ENCODE measurements around the gene QSOX2.
"Not testable (repeated sequence)": the region's sequence is repeated elsewhere in the genome, so short reads cannot be mapped to it uniquely, and the experiment has no call there.

The QSOX2 gene

DNA sequence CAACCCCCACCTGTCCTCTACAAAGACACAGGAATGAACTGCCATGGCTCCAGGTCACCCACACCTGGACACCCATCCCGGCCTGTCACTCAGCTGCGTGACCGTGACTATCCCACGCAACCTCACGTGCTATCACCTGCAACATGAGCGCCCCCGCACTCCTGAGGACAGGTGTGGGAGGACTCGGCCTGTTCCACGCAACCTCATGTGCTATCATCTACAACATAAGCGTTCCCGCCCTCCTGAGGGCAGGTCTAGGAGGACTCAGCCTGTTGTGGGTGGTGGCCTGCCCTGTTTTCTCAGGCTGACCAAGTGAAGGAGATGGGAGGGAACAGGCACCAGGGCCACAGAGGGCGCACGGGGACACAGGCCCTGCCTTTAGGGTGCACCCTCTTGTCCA is 4.1 kb downstream of the QSOX2 start:
- peak overlapping the region; percentile 33 for H3K4me3 Mint-ChIP-seq
- peaks cover 82% of the 10 kb centered on the region for H3K4me1 Mint-ChIP-seq
- no peaks in the 10 kb centered on the region for H3K9me3 Mint-ChIP-seq
- peak overlapping the region; percentile 93 for H3K27ac Mint-ChIP-seq
- no peaks in the 10 kb centered on the region for H3K27me3 Mint-ChIP-seq
- ATAC-seq, result no peak
- H3K36me3 Mint-ChIP-seq, result peaks cover 30% of the 10 kb centered on the region

DNA sequence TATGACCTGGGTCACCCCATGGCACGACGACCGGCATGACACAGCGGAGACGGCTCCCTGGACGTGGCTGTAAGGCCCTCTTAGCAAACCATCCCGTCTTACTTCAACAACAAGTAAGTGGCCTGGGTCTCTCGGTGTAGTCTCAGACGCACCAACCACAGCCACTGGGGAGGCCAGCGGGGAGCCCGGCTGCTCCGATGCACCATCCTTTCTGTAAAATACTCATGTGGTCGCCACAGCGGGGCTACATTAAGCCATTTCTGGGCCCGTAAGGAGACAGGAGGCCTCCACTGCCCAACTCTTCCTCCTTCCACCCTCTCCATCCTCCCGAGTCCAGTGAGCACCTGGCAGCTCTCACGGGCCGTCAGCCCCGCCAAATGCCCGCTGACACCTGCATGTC is 4.7 kb downstream of the QSOX2 start:
- ATAC-seq, result no peak
- peaks cover 36% of the 10 kb centered on the region for H3K36me3 Mint-ChIP-seq
- no peaks in the 10 kb centered on the region for H3K9me3 Mint-ChIP-seq
- no peaks in the 10 kb centered on the region for H3K27me3 Mint-ChIP-seq
- peak overlapping the region; percentile 33 for H3K4me3 Mint-ChIP-seq
- H3K27ac Mint-ChIP-seq, result peak overlapping the region; percentile 93
- peaks cover 80% of the 10 kb centered on the region for H3K4me1 Mint-ChIP-seq

DNA sequence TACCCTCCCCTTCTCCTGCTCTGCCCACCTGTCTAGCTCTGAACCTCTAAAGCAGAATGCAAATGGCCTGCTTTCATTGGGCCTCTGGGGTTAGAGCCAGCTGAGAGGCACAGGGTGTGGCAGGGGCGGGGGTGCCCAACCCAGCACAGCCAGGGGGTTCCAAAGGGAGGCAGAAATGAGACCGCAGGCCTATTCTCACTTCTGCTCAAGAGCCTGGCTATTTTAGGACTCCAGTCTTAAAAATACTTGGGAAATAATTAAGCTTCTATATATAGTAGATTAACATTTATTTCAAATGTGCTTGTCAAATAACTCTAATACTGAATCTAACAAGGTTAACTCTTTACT is 5.7 kb downstream of the QSOX2 start:
- Mint-ChIP-seq H3K27me3 (no peaks in the 10 kb centered on the region), H3K36me3 (peaks cover 46% of the 10 kb centered on the region), H3K4me3 (peak overlapping the region; percentile 65), H3K27ac (peak overlapping the region; percentile 73), H3K9me3 (no peaks in the 10 kb centered on the region), H3K4me1 (peaks cover 81% of the 10 kb centered on the region)
- peak; percentile 90 for ATAC-seq

DNA sequence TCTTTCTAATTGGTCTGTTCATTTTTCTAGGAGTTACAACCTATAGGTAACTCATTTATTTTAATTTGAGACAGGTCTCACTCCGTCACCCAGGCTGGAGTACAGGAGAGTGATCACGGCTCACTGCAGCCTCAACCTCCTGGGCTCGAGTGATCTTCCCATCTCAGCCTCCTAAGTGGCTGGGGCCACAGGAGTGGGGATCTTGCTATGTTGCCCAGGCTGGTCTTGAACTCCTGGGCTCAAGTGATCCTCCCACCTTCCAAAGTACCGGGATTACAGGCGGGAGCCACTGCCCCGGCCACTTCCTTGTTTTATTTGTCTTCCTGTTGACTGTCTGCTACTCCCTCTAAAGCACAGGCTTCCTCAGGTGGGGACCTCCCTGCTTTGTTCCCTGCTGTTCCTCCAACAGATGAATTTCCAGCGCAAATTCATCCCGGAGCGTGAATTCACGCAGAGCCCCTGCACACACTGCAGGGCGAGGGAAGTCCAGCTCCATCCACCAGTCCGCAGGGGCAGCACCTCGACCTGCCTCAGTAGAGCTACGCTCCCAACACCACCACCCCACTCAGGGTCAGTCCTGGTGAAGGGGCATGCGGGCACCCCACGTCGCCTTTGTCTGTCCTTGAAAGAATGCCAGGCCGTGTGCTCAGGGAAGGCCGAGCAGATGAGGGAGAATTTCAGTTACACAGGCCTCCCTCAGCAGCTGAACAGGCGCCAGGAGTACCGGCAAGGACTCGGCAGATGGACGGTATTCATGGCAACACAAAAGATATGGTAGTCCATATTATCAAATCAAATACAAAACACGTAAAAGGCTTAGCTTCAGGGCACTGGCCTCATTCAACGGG is 6.3 kb downstream of the QSOX2 start:
- Mint-ChIP-seq H3K36me3 (peaks cover 52% of the 10 kb centered on the region), H3K4me3 (peak overlapping the region; percentile 65), H3K4me1 (peaks cover 81% of the 10 kb centered on the region), H3K27ac (peak overlapping the region; percentile 73), H3K9me3 (no peaks in the 10 kb centered on the region), H3K27me3 (no peaks in the 10 kb centered on the region)
- ATAC-seq, result no peak

DNA sequence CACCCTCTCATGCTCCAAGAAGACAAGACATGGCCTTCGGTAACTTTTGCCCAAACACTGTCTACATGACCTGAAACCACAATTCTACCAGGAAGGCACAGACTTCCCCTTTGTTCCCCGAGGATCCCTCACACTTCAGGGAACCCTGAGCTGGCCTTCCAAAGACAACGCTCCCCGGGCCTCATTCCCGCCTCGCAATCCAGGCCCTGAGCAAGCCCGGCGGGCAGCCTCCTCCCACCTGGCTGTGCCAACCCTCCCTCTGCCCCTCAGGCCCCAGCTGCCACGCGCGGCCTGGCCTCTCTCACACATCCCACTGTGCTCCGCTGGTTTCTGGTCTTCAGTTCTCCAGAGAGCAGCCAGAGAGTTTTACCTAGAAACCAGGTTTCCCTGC is 7.3 kb downstream of the QSOX2 start:
- H3K4me1 Mint-ChIP-seq, result peaks cover 81% of the 10 kb centered on the region
- peak overlapping the region; percentile 65 for H3K4me3 Mint-ChIP-seq
- H3K9me3 Mint-ChIP-seq, result no peaks in the 10 kb centered on the region
- H3K36me3 Mint-ChIP-seq, result peaks cover 58% of the 10 kb centered on the region
- no peak for ATAC-seq
- H3K27ac Mint-ChIP-seq, result peak overlapping the region; percentile 73
- no peaks in the 10 kb centered on the region for H3K27me3 Mint-ChIP-seq

DNA sequence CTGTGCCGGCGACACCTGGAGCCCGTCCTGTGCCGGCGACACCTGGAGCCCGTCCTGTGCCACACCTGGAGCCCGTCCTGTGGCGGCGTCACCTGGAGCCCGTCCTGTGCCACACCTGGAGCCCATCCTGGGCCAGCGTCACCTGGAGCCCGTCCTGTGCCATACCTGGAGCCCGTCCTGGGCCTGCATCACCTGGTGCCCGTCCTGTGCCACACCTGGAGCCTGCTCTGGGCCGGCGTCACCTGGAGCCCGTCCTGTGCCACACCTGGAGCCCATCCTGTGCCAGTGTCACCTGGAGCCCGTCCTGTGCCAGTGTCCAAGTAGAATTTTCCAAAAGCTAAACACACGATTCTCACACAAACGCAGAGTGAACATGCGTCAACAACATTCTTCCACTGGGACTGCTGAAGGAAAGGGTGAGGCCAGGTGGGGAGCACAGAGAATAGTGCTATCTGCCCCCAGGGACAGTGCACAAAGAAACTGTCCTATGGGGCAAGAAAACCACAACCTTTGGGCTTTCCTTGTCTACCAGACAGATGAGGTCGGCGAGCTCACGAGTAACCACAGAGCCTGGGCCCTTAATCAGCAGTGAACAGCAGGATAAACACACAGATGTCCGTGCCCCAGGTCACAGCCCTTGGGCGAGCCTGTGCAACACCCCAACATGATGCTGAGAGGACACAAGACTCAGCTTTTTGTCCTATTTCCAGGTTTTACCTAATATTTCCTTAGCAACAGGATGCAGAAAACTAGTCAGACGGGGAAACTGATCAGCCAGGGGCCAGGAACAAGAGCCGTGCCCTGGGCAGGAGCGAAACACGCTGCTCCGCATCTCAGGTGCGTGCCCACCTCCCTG is 7.9 kb downstream of the QSOX2 start:
- Mint-ChIP-seq H3K4me3 (peak overlapping the region; percentile 65), H3K36me3 (peaks cover 58% of the 10 kb centered on the region), H3K27me3 (no peaks in the 10 kb centered on the region), H3K9me3 (no peaks in the 10 kb centered on the region), H3K4me1 (peaks cover 81% of the 10 kb centered on the region), H3K27ac (peak overlapping the region; percentile 73)
- ATAC-seq, result peak; percentile 76

DNA sequence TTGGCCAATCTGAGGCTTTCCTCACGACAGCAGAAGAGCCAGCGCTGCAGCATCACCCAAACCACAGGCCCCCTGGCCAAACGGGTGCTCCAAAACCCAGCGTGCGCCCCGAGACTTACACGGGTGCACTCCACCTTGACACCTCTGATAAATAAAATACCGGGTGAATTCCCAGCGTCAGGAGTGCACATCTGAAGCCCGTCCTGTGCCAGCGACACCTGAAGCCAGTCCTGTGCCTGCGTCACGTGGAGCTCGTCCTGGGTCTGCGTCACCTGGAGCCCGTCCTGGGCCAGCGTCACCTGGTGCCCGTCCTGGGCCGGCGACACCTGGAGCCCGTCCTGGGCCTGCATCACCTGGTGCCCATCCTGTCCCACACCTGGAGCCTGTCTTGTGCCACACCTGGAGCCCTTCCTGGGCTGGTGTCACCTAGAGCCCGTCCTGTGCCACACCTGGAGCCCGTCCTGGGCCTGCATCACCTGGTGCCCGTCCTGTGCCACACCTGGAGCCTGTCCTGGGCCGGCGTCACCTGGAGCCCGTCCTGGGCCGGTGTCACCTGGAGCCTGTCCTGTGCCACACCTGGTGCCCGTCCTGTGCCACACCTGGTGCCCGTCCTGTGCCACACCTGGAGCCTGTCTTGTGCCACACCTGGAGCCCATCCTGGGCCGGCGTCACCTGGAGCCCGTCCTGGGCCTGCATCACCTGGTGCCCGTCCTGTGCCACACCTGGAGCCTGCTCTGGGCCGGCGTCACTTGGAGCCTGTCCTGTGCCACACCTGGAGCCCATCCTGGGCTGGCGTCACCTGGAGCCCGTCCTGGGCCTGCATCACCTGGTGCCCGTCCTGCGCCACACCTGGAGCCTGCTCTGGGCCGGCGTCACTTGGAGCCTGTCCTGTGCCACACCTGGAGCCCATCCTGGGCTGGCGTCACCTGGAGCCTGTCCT is 8.9 kb downstream of the QSOX2 start:
- not testable (repeated sequence) for H3K27me3 Mint-ChIP-seq, H3K9me3 Mint-ChIP-seq, H3K27ac Mint-ChIP-seq

DNA sequence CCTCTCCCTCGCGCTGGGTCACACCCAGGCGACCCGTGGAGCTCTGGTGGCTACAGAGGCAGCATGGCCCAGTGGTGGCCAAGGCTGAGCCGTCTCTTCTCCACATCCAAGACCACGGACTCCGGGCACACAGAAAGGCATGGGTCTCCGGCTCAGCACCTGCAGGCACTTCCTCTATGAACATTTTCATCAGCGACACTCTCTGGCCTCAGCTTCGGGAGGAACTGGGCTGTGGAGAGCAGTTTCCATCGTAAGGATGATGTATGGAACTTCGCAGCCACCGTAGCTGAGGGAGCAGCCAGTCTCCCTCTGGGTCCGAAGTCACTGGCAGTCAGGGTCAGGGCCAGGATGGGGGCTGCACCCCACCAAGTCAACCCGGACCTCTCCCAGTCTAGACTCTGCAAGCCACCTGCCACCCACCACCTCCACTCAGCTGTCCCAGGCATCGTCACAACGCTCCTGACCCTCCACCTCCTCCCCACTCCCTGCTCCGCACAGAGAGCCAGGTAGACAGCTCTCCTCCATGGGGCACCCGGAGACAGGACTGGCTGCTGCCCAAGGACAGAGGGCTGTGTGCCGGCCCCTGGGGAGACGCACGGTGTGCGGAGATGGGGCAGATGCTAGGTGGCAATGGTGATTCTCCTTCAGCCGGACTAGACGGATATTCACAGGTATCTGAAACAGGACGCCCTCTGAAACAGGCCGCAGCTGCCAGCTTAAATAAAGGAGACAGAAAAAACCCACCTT is 9.7 kb downstream of the QSOX2 start:
- Mint-ChIP-seq H3K4me3 (no peak overlapping the region), H3K9me3 (no peaks in the 10 kb centered on the region), H3K27ac (no peak overlapping the region), H3K4me1 (peaks cover 70% of the 10 kb centered on the region), H3K36me3 (peaks cover 56% of the 10 kb centered on the region), H3K27me3 (no peaks in the 10 kb centered on the region)
- no peak for ATAC-seq

More for the DNA sequence above, 8.9 kb downstream of the QSOX2 start:
- Mint-ChIP-seq H3K4me1 (peaks cover 71% of the 10 kb centered on the region), H3K36me3 (peaks cover 56% of the 10 kb centered on the region)
- not testable (repeated sequence) for ATAC-seq, H3K4me3 Mint-ChIP-seq

DNA sequence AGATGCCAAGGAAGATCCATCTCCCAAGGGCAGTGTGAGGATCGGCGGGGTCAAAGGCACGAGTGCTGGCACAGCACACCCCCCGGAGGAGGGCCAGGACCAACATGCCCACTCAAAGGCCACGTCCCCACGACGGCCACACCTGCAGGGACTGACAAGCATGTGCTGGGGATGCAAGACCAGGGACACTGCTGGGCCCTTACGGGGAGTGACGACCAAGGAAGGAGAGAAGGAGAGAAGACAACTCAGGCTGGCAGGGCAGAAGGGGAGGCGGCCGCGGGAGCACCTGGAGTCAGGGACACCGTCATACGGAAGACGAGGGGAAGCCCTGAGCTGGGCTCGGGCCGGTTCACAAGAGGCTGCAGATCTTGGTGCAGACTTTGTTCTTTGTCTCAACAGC is 10.4 kb downstream of the QSOX2 start:
- no peaks in the 10 kb centered on the region for H3K27me3 Mint-ChIP-seq
- no peak for ATAC-seq
- H3K27ac Mint-ChIP-seq, result peak overlapping the region; percentile 77
- no peaks in the 10 kb centered on the region for H3K9me3 Mint-ChIP-seq
- H3K4me3 Mint-ChIP-seq, result no peak overlapping the region
- H3K4me1 Mint-ChIP-seq, result peaks cover 69% of the 10 kb centered on the region
- H3K36me3 Mint-ChIP-seq, result peaks cover 56% of the 10 kb centered on the region

DNA sequence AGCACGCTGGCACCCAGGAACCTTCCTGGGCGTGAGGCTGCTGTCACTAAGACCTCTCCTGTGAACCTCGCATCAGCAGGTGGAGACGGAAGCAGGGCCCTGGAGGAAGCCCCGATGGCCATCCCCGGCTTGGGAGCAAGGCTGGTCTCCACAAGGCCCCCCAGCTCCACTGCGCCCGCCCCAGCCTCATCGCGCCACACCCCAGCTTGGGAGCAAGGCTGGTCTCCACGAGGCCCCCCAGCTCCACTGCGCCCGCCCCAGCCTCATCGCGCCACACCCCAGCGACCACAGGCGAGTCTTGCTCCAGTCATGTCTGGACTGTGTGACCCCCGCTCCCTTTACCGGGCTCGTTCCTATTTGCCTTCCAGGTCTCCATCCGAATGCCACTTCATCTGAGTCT is 11.0 kb downstream of the QSOX2 start:
- Mint-ChIP-seq H3K27ac (peak overlapping the region; percentile 77), H3K36me3 (peaks cover 60% of the 10 kb centered on the region), H3K4me1 (peaks cover 68% of the 10 kb centered on the region), H3K4me3 (no peak overlapping the region), H3K27me3 (no peaks in the 10 kb centered on the region), H3K9me3 (no peaks in the 10 kb centered on the region)
- ATAC-seq, result peak; percentile 59

DNA sequence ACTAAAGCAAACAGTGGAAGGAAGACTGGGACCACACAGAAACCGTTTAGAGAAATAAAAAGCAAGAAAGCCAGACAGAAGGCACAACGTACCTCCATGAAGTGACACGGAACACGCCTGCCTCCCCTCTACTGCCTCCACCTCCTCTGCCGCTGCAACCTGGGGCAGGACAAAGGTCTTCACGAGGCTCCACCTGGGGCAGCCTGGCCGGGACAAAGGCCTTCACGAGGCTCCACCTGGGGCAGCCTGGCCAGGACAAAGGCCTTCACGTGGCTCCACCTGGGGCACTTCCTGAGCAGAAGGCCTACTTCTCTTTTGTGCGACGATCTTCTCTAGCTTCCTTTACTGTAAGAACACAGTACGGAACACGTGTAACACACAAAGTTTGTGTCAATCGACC is 11.7 kb downstream of the QSOX2 start:
- Mint-ChIP-seq H3K4me1 (peaks cover 65% of the 10 kb centered on the region), H3K27me3 (no peaks in the 10 kb centered on the region), H3K4me3 (no peak overlapping the region), H3K9me3 (no peaks in the 10 kb centered on the region), H3K36me3 (peaks cover 62% of the 10 kb centered on the region), H3K27ac (peak overlapping the region; percentile 77)
- no peak for ATAC-seq

DNA sequence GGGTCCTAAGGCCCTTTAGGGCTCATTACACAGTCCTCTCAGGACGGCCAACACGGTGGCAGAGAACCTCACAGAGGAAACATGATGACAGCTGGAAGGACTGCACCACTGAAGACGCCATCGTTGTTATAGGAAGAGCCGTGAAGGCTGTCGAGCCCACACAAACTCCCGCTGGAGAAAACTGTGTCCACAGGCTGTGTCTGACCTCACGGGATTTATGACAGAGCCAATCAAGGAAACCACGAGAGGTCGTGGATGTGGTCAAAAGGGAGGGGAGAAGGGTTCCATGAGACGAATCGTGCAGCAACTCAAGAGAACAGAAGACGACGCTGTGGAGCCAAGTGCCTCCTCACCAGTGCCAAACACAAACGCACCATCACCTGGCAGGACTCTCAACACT is 12.2 kb downstream of the QSOX2 start:
- H3K27ac Mint-ChIP-seq, result peak overlapping the region; percentile 77
- peaks cover 65% of the 10 kb centered on the region for H3K4me1 Mint-ChIP-seq
- no peak overlapping the region for H3K4me3 Mint-ChIP-seq
- H3K9me3 Mint-ChIP-seq, result no peaks in the 10 kb centered on the region
- peaks cover 65% of the 10 kb centered on the region for H3K36me3 Mint-ChIP-seq
- no peaks in the 10 kb centered on the region for H3K27me3 Mint-ChIP-seq
- no peak for ATAC-seq

DNA sequence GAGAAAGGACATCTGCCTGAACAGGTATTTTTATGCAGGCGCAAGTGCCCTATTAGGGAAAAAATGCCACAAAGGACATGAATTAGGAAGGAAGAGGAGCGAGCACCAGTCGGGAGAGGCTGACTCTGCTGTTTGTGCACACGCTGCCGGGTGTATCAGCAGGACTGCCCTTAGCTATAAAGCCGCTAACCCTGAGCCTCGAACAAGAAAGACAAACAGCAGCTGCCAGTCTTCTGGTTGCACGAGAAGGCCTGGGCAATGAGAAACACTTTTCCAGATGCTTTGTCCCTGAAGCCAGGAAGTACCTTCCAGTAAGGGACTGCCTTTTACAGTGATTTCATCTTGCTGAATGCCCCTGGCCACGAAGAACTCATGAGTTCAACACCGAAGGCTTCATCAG is 12.6 kb downstream of the QSOX2 start:
- Mint-ChIP-seq H3K4me3 (no peak overlapping the region), H3K9me3 (no peaks in the 10 kb centered on the region), H3K27me3 (no peaks in the 10 kb centered on the region), H3K4me1 (peaks cover 65% of the 10 kb centered on the region), H3K36me3 (peaks cover 70% of the 10 kb centered on the region), H3K27ac (no peak overlapping the region)
- ATAC-seq, result no peak

DNA sequence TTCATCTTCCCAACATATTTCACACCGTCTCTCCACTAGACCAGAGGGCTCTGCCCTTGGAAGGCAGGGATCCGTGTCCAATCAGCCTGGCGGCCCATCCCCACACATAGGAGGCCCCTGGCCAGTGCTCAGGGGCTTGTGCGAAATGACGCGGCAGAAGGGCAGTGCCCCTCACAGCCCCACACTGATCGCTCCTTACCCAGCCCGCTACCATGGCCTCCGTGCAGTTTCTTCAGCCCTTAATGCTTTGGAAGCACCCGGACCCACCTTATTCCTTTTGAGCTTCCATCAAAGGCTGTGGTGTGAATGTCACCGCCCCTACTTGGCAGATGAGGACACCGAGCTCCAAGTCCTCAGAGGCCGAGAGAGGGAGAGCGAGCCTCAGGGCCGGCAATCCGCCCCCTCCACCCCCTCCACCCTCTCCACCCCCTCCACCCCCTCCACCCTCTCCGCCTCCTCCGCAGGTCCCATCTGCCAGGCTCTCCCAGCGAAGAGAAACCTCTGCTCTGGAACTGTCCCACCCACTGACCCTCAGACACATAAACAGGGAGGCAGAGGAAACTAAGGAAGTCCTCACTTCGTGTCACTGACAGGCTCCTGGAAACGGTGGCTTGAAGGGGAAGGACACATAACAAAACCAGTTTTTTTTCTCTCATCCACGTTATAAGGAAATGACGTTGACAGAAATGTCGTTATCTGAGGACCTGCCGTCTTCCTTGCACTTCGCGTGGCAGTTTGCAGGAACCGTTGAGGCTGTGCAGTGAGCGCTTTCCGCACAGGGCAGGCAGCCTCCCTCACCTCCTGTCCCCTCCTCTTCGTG is 13.9 kb downstream of the QSOX2 start:
- Mint-ChIP-seq H3K4me1 (peaks cover 72% of the 10 kb centered on the region), H3K4me3 (no peak overlapping the region), H3K27ac (peak overlapping the region; percentile 50)

More for the DNA sequence above, 13.9 kb downstream of the QSOX2 start:
- H3K36me3 Mint-ChIP-seq, result peaks cover 71% of the 10 kb centered on the region
- H3K9me3 Mint-ChIP-seq, result no peaks in the 10 kb centered on the region
- no peak for ATAC-seq
- H3K27me3 Mint-ChIP-seq, result no peaks in the 10 kb centered on the region
